ENCODE data around the gene GRIA2. TPM values are rescaled to one million over a fixed set of nuclear protein-coding genes. Genes with fewer than 3 reads are reported as not detected.

GRIA2 gene
- total and polyA plus RNA-seq, 8 donors, result 0.69 to 6.0 (median 1.5) TPM

GRCh38 chr4:157221426-157221894, 932 bp downstream of the GRIA2 start:
- ATAC-seq (peak in 1 of 4 donors; percentile 6), DNase-seq (peak in 1 of 6 donors; percentile 25), FAIRE-seq (no peak)
- TF ChIP-seq CTCF (IDR thresholded peaks at IDR 0.05), result no peak
- intact Hi-C loops (cut with DNase I), result no loop called here
- H3K27me3 ChIP-seq, result peaks cover 0 to 56% (median 12%) of the 10 kb centered on the region in 4 donors
- 6 to 8% methylated on average over 24 of the region's 24 CpGs for WGBS, 2 donors
- H3K36me3 ChIP-seq, result no peaks in the 10 kb centered on the region
- H3K27ac ChIP-seq, result no peak overlapping the region
- peaks cover 0 to 4% (median 0%) of the 10 kb centered on the region in 3 donors for H3K4me1 ChIP-seq
- peak overlapping the region in 1 of 4 donors; percentile 38 for H3K4me3 ChIP-seq
- H3K9me3 ChIP-seq, result no peaks in the 10 kb centered on the region

- peak overlapping the region; percentile 7 to 38 (median 18) for H3K4me3 ChIP-seq
- 1 to 2% methylated on average over 59 of the region's 59 CpGs for WGBS, 2 donors
- DNase-seq (peak in 4 of 6 donors; percentile 16 to 86 (median 58)), ATAC-seq (peak; percentile 26 to 75 (median 58)), FAIRE-seq (no peak)
- peaks cover 0 to 53% (median 12%) of the 10 kb centered on the region in 4 donors for H3K27me3 ChIP-seq
- H3K36me3 ChIP-seq, result no peaks in the 10 kb centered on the region
- H3K27ac ChIP-seq, result peak overlapping the region in 1 of 4 donors; percentile 48
- peaks cover 0 to 4% (median 0%) of the 10 kb centered on the region in 3 donors for H3K4me1 ChIP-seq
- intact Hi-C loops (cut with DNase I), result no loop called here
- H3K9me3 ChIP-seq, result no peaks in the 10 kb centered on the region
- no peak for TF ChIP-seq CTCF (IDR thresholded peaks at IDR 0.05)
These were observed 1.6 kb downstream of the GRIA2 start for GRCh38 chr4:157221895-157222770.

- peak in 1 of 6 donors; percentile 60 for DNase-seq
- Histone ChIP-seq H3K9me3 (no peaks in the 10 kb centered on the region), H3K36me3 (no peaks in the 10 kb centered on the region), H3K27ac (peak overlapping the region in 1 of 4 donors; percentile 48), H3K4me1 (peaks cover 0 to 4% (median 0%) of the 10 kb centered on the region in 3 donors), H3K4me3 (peak overlapping the region; percentile 7 to 38 (median 18)), H3K27me3 (peaks cover 0 to 52% (median 11%) of the 10 kb centered on the region in 4 donors)
- WGBS, 2 donors, result 1 to 5% methylated on average over 15 of the region's 15 CpGs
- ATAC-seq, result peak in 3 of 4 donors; percentile 14 to 44 (median 24)
- no peak for FAIRE-seq
- intact Hi-C loops (cut with DNase I), result no loop called here
- TF ChIP-seq CTCF (IDR thresholded peaks at IDR 0.05), result no peak
These were observed 2.2 kb downstream of the GRIA2 start for GRCh38 chr4:157222771-157223160.

GRCh38 chr4:157223456-157223855, 2.9 kb downstream of the GRIA2 start:
- no peaks in the 10 kb centered on the region for H3K9me3 ChIP-seq
- peaks cover 0 to 4% (median 0%) of the 10 kb centered on the region in 3 donors for H3K4me1 ChIP-seq
- H3K36me3 ChIP-seq, result no peaks in the 10 kb centered on the region
- FAIRE-seq (no peak), ATAC-seq (no peak), DNase-seq (no peak)
- H3K4me3 ChIP-seq, result no peak overlapping the region
- H3K27me3 ChIP-seq, result peaks cover 0 to 49% (median 8%) of the 10 kb centered on the region in 4 donors
- TF ChIP-seq CTCF (IDR thresholded peaks at IDR 0.05), result no peak
- peak overlapping the region in 1 of 4 donors; percentile 48 for H3K27ac ChIP-seq
- 68 to 70% methylated on average over 1 of the region's 1 CpG for WGBS, 2 donors
- intact Hi-C loops (cut with DNase I), result no loop called here

Data from pancreas (tissue), 10 donors.